Uterus (tissue), 2 donors: ENCODE data around the gene PBOV1.

Source experiments
- CTCF ChIP-seq, 4 experiments: fragments of 200-600 bp in 2 of 4; fragments of 450-650 bp in 2 of 4; sonication (generic) in 2 of 4; IDR thresholded peaks; one replicate each; pipeline ENCODE4 v1.5.1; 2016 to 2019; ENCODE audit warnings: antibody characterized with exemption in 4 of 4, mild to moderate bottlenecking in 2 of 4, moderate library complexity in 1 of 4
- POLR2A ChIP-seq, 2 donors: fragments of 450-650 bp; IDR thresholded peaks; one replicate each; pipeline ENCODE4 v1.6.1; 2016; ENCODE audit warnings: antibody characterized with exemption in 2 of 2, mild to moderate bottlenecking in 1 of 2, moderate library complexity in 1 of 2

GRCh38 chr6:138248878-138249277 lies 30.6 kb upstream of the PBOV1 start:
- TF ChIP-seq CTCF (IDR thresholded peaks at IDR 0.05) (no peak), POLR2A (IDR thresholded peaks at IDR 0.05) (no peak)
